H1 (cell line): ENCODE results near the gene OSBPL5. TPM values are rescaled to one million over a fixed set of nuclear protein-coding genes. Genes with fewer than 3 reads are reported as not detected.
A peak's percentile ranks its signal among the peaks of the same experiment; 100 is the strongest.

Experiments used
- CTCF ChIA-PET: fragments of 300-600 bp; sonication (Branson Sonifier 250); formaldehyde crosslinking; loops from one replicate; lab custom pipeline; 2021; ENCODE audit not compliant: partially characterized antibody; lab: Charles Lee
- POLR2A ChIA-PET: fragments of 300-600 bp; sonication (Branson Sonifier 250); formaldehyde crosslinking; loops from one replicate; lab custom pipeline; 2021; ENCODE audit warnings: inconsistent platforms; ENCODE audit not compliant: partially characterized antibody; lab: Charles Lee
- DNase-seq, 2 experiments: peaks; one replicate each; pipeline versions ENCODE4 v3.0.0 to v3.0.0-alpha.2; 2010 to 2022; ENCODE audit warnings: low spot score in 2 of 2, low read depth in 1 of 2, mixed read lengths in 1 of 2
- FAIRE-seq: peaks from 2 replicates; lab custom pipeline; 2011; peaks lifted over from hg19 to GRCh38; lab: Jason Lieb, UNC
- H2AFZ ChIP-seq: 2 replicates; pipeline ENCODE4 v1.8.1; 2012; ENCODE audit warnings: low read length, inconsistent platforms
- H2AK5ac ChIP-seq: 2 replicates; pipeline ENCODE4 v1.6.1; 2013; ENCODE audit warnings: low read depth, low read length
- H2BK120ac ChIP-seq: replicated peaks from 2 replicates; pipeline ENCODE3; 2013; ENCODE audit warnings: low read depth, low read length, inconsistent platforms
- H2BK12ac ChIP-seq: 2 replicates; pipeline ENCODE4 v1.6.1; 2013; ENCODE audit warnings: low read depth, low read length
- H2BK15ac ChIP-seq: 2 replicates; pipeline ENCODE4 v1.6.1; 2013; ENCODE audit warnings: low read length
- H2BK20ac ChIP-seq: 2 replicates; pipeline ENCODE4 v1.6.1; 2013; ENCODE audit warnings: low read length
- H2BK5ac ChIP-seq: 2 replicates; pipeline ENCODE4 v1.6.1; 2013; ENCODE audit warnings: low read depth, low read length
- H3K14ac ChIP-seq: 2 replicates; pipeline ENCODE4 v1.6.1; 2013; ENCODE audit warnings: inconsistent platforms; ENCODE audit not compliant: insufficient read length
- H3K18ac ChIP-seq: 2 replicates; pipeline ENCODE4 v1.6.1; 2013; ENCODE audit warnings: low read length; ENCODE audit errors: extremely low read depth
- H3K23ac ChIP-seq: 2 replicates; pipeline ENCODE4 v1.6.1; 2013; ENCODE audit warnings: inconsistent platforms; ENCODE audit not compliant: insufficient read length
- H3K23me2 ChIP-seq: 2 replicates; pipeline ENCODE4 v1.6.1; 2013; ENCODE audit warnings: low read depth, low read length
- H3K27ac ChIP-seq: 2 replicates; pipeline ENCODE4 v1.6.1; 2011; ENCODE audit warnings: low read depth, low read length, inconsistent platforms
- H3K27me3 ChIP-seq, 4 experiments: replicated peaks in 1 of 4; 1 replicate in 1 of 4; 2 replicates in 3 of 4; pipeline versions ENCODE4 v1.6.1 to v1.8.1; 2011 to 2013; ENCODE audit warnings: low read length in 3 of 4, mild to moderate bottlenecking in 3 of 4, inconsistent platforms in 2 of 4, mixed read lengths in 2 of 4, moderate library complexity in 1 of 4; ENCODE audit not compliant: control insufficient read depth in 3 of 4, insufficient read depth in 3 of 4; ENCODE audit errors: extremely low read depth in 1 of 4
- H3K36me3 ChIP-seq, 4 experiments: 2 replicates each; pipeline versions ENCODE4 v1.6.1 to v1.8.1; 2011 to 2013; ENCODE audit warnings: mild to moderate bottlenecking in 4 of 4, low read length in 3 of 4, moderate library complexity in 2 of 4, control low read depth in 1 of 4, inconsistent platforms in 1 of 4; ENCODE audit not compliant: insufficient read depth in 4 of 4, control insufficient read depth in 2 of 4
- H3K4ac ChIP-seq: replicated peaks from 2 replicates; pipeline ENCODE3; 2013; ENCODE audit warnings: low read length, low read depth, mixed read lengths, inconsistent platforms; ENCODE audit not compliant: insufficient read length
- H3K4me1 ChIP-seq, 4 experiments: replicated peaks in 1 of 4; 1 replicate in 1 of 4; 2 replicates in 3 of 4; pipeline versions ENCODE4 v1.6.1 to v1.8.1; 2011 to 2013; ENCODE audit warnings: low read length in 3 of 4, inconsistent platforms in 2 of 4, mixed read lengths in 1 of 4; ENCODE audit not compliant: insufficient read depth in 4 of 4, control insufficient read depth in 3 of 4
- H3K4me2 ChIP-seq, 2 experiments: 2 replicates each; pipeline versions ENCODE4 v1.6.1 to v1.8.1; 2011 to 2013; ENCODE audit warnings: low read depth in 2 of 2, low read length in 2 of 2, control low read depth in 1 of 2, inconsistent platforms in 1 of 2, mild to moderate bottlenecking in 1 of 2; ENCODE audit not compliant: insufficient read depth in 1 of 2
- H3K4me3 ChIP-seq, 4 experiments: fragments of 200-600, 300-600 bp in 1 of 4; sonication (generic), shearing (Covaris generic), sonication (Bioruptor Twin) in 1 of 4; 2 replicates each; pipeline versions ENCODE4 v1.5.1 to v1.8.1; 2011 to 2016; ENCODE audit warnings: low read length in 4 of 4, low read depth in 3 of 4, control low read depth in 2 of 4, inconsistent platforms in 2 of 4, mild to moderate bottlenecking in 2 of 4, mixed read lengths in 1 of 4, moderate library complexity in 1 of 4; ENCODE audit not compliant: insufficient read depth in 2 of 4; ENCODE audit errors: extremely low read depth in 1 of 4
- H3K56ac ChIP-seq: replicated peaks from 2 replicates; pipeline ENCODE3; 2013; ENCODE audit warnings: low read depth, mild to moderate bottlenecking, mixed read lengths, low read length, inconsistent platforms; ENCODE audit not compliant: insufficient read length
- H3K79me1 ChIP-seq: 2 replicates; pipeline ENCODE4 v1.6.1; 2013; ENCODE audit warnings: low read depth, low read length, control low read depth
- H3K79me2 ChIP-seq, 2 experiments: 2 replicates each; pipeline versions ENCODE4 v1.6.1 to v1.8.1; 2012 to 2013; ENCODE audit warnings: low read length in 2 of 2, mild to moderate bottlenecking in 2 of 2, inconsistent platforms in 1 of 2; ENCODE audit not compliant: insufficient read depth in 2 of 2, control insufficient read depth in 1 of 2
- H3K9ac ChIP-seq, 4 experiments: replicated peaks in 1 of 4; 1 replicate in 1 of 4; 2 replicates in 3 of 4; pipeline versions ENCODE4 v1.6.1 to v1.8.1; 2011 to 2013; ENCODE audit warnings: low read depth in 3 of 4, low read length in 3 of 4, control low read depth in 2 of 4, mild to moderate bottlenecking in 2 of 4, moderate library complexity in 2 of 4, inconsistent platforms in 1 of 4; ENCODE audit errors: extremely low read depth in 1 of 4
- H3K9me3 ChIP-seq, 2 experiments: 2 replicates each; pipeline versions ENCODE4 v1.6.1 to v1.8.1; 2012 to 2013; ENCODE audit warnings: mild to moderate bottlenecking in 2 of 2, moderate library complexity in 2 of 2, control low read depth in 1 of 2, inconsistent platforms in 1 of 2, low read depth in 1 of 2, low read length in 1 of 2, mixed read lengths in 1 of 2; ENCODE audit not compliant: insufficient read depth in 2 of 2
- H4K20me1 ChIP-seq, 2 experiments: replicated peaks in 1 of 2; 2 replicates each; pipeline versions ENCODE3 to v1.8.1; 2011 to 2013; ENCODE audit warnings: inconsistent platforms in 2 of 2, low read length in 2 of 2, mild to moderate bottlenecking in 1 of 2; ENCODE audit not compliant: insufficient read depth in 2 of 2, control insufficient read depth in 1 of 2
- H4K5ac ChIP-seq: 2 replicates; pipeline ENCODE4 v1.6.1; 2013; ENCODE audit warnings: low read length, low read depth, mixed read lengths, inconsistent platforms; ENCODE audit not compliant: insufficient read length
- H4K8ac ChIP-seq: 2 replicates; pipeline ENCODE4 v1.8.0; 2013; ENCODE audit warnings: mild to moderate bottlenecking, moderate library complexity, low read length, inconsistent platforms; ENCODE audit not compliant: insufficient read depth; ENCODE audit errors: extremely low read depth
- H4K91ac ChIP-seq: replicated peaks from 2 replicates; pipeline ENCODE3; 2013; ENCODE audit warnings: low read length, mixed read lengths, inconsistent platforms; ENCODE audit not compliant: insufficient read length
- BRCA1 ChIP-seq: IDR thresholded peaks from 2 replicates; pipeline ENCODE4 v1.6.1; 2012; ENCODE audit warnings: low read depth, low read length, improper control_type of control experiment
- RFX5 ChIP-seq: IDR thresholded peaks from 2 replicates; pipeline ENCODE4 v1.6.1; 2011; ENCODE audit warnings: low read depth, low read length, improper control_type of control experiment, borderline replicate concordance
- TEAD4 ChIP-seq: IDR thresholded peaks from 2 replicates; pipeline ENCODE4 v1.6.1; 2012; ENCODE audit warnings: low read depth, low read length, inconsistent platforms, mixed read lengths
- WGBS, 2 experiments: shearing (Covaris generic) in 1 of 2; methylation state at CpG; one replicate each; pipeline versions ENCODE4 v1.1.6 to v1.1.7; 2013 to 2015; ENCODE audit warnings: low lambda C conversion rate in 2 of 2, mixed read lengths in 2 of 2, inconsistent platforms in 1 of 2, low coverage in 1 of 2, missing lambda C conversion rate in 1 of 2; ENCODE audit not compliant: insufficient replicate concordance in 2 of 2, insufficient coverage in 1 of 2, insufficient read length in 1 of 2; ENCODE audit errors: extremely low coverage in 1 of 2, missing lambda C conversion rate in 1 of 2; 5-methylcytosine and 5-hydroxymethylcytosine counted together
- polyA plus RNA-seq, 7 experiments: library from polyadenylated mRNA; depleted of rRNA in 3 of 7; stranded (reverse) in 5 of 7; unstranded in 2 of 7; fragments of >200 nt in 5 of 7; fragments of 200-250 nt in 2 of 7; gene quantifications; 1 replicate in 5 of 7; 2 replicates in 1 of 7; 4 replicates in 1 of 7; pipeline versions ENCODE4 v1.2.1 to v1.2.3, GENCODE V29; 2011 to 2013; ENCODE audit warnings: missing spikeins in 2 of 7, mixed read lengths in 2 of 7
- total RNA-seq: library from RNA; stranded (reverse); fragmentation: NEBNext Ultra II Directional; extraction: Animal tissue kit (Norgen Biotek cat#: 25700); gene quantifications from 2 replicates; pipeline ENCODE4 v1.2.1, GENCODE V29; 2021
- TF ChIP-seq, protein P1 (sequence below): IDR thresholded peaks from 2 replicates; pipeline ENCODE4 v1.6.1; 2011; ENCODE audit warnings: low read depth, mild to moderate bottlenecking, low read length; ENCODE audit not compliant: insufficient read depth
- TF ChIP-seq, protein P2 (sequence below), 3 experiments: IDR thresholded peaks; 1 replicate in 2 of 3; 2 replicates in 1 of 3; pipeline versions ENCODE4 v1.5.1 to v1.6.1; 2011; ENCODE audit warnings: low read length in 3 of 3, mild to moderate bottlenecking in 3 of 3, inconsistent platforms in 2 of 3, low read depth in 1 of 3, moderate library complexity in 1 of 3; ENCODE audit not compliant: insufficient read depth in 1 of 3; ENCODE audit errors: control extremely low read depth in 1 of 3

Gene OSBPL5
- total and polyA plus RNA-seq, 2 of the 8 experiments (the other 6 are each of a cell fraction or from before 2014, with no cell fraction given), result 3.4 to 9.9 TPM

- TF ChIP-seq RFX5 (no peak), BRCA1 (no peak), TEAD4 (no peak)
- TF ChIP-seq, protein P1, sequence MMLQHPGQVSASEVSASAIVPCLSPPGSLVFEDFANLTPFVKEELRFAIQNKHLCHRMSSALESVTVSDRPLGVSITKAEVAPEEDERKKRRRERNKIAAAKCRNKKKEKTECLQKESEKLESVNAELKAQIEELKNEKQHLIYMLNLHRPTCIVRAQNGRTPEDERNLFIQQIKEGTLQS, result no peak
- TF ChIP-seq, protein P2, sequence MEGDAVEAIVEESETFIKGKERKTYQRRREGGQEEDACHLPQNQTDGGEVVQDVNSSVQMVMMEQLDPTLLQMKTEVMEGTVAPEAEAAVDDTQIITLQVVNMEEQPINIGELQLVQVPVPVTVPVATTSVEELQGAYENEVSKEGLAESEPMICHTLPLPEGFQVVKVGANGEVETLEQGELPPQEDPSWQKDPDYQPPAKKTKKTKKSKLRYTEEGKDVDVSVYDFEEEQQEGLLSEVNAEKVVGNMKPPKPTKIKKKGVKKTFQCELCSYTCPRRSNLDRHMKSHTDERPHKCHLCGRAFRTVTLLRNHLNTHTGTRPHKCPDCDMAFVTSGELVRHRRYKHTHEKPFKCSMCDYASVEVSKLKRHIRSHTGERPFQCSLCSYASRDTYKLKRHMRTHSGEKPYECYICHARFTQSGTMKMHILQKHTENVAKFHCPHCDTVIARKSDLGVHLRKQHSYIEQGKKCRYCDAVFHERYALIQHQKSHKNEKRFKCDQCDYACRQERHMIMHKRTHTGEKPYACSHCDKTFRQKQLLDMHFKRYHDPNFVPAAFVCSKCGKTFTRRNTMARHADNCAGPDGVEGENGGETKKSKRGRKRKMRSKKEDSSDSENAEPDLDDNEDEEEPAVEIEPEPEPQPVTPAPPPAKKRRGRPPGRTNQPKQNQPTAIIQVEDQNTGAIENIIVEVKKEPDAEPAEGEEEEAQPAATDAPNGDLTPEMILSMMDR (IDR thresholded peaks at IDR 0.05; ENCODE audit: control extremely low read depth in 1 of 3, insufficient read depth in 1 of 3, low read depth in 1 of 3, low read length in 3 of 3), result no peak
- H3K79me1 ChIP-seq, result peaks cover 4% of the 10 kb centered on the region; the same call in 1 of the 2 replicates
- 85% methylated on average over 24 of the region's 24 CpGs; no CpG with 5 or more reads in 1 of the 2 experiments for WGBS, 2 experiments
- H3K14ac ChIP-seq, result no peak overlapping the region
- H3K23me2 ChIP-seq, result no peaks in the 10 kb centered on the region
- no peak overlapping the region for H3K18ac ChIP-seq
- H2BK12ac ChIP-seq, result peak overlapping the region; percentile 84; the same call in 1 of the 2 replicates
- no peak overlapping the region for H2AFZ ChIP-seq
- H3K9me3 ChIP-seq, result no peaks in the 10 kb centered on the region
- H3K4me3 ChIP-seq, result no peak overlapping the region
- H3K27ac ChIP-seq, result no peak overlapping the region
- H4K8ac ChIP-seq, result 0 out of 2 replicates have a peak overlapping the region, but pooled peaks have one; percentile 4
- no peak overlapping the region for H3K9ac ChIP-seq
- no peak overlapping the region for H3K4me2 ChIP-seq
- H3K27me3 ChIP-seq, result no peaks in the 10 kb centered on the region
- H4K20me1 ChIP-seq, result peaks cover 0 to 2% of the 10 kb centered on the region in 2 experiments
- FAIRE-seq (no peak), DNase-seq (no peak)
- H2AK5ac ChIP-seq, result peak overlapping the region; percentile 91
- H4K91ac ChIP-seq, result peak overlapping the region; percentile 89
- H2BK20ac ChIP-seq, result 0 out of 2 replicates have a peak overlapping the region, but pooled peaks have one; percentile 23
- no peak overlapping the region for H4K5ac ChIP-seq
- H2BK120ac ChIP-seq, result no peak overlapping the region
- no peaks in the 10 kb centered on the region for H3K36me3 ChIP-seq
- ChIA-PET CTCF (interaction anchor here (1.0 to 5.4 kb wide), 11 partner anchors 10 to 75 kb away, joined by 3 to 23 read pairs (median 4); no protein-coding TSS in a partner anchor), POLR2A (interaction anchor here (0.8 kb wide), 1 partner anchor 9 kb away, joined by 3 read pairs; no protein-coding TSS in a partner anchor)
- no peaks in the 10 kb centered on the region for H3K79me2 ChIP-seq
- H3K4me1 ChIP-seq, result peaks cover 0 to 10% (median 6%) of the 10 kb centered on the region in 4 experiments; a peak in 6 of 7 replicates
- H2BK5ac ChIP-seq, result peak overlapping the region; percentile 57
- peak overlapping the region; percentile 84; the same call in 1 of the 2 replicates for H2BK15ac ChIP-seq
- no peak overlapping the region for H3K23ac ChIP-seq
- peak overlapping the region; percentile 98 for H3K4ac ChIP-seq
- H3K56ac ChIP-seq, result no peak overlapping the region
Observed at GRCh38 chr11:3148990-3149851, 15.9 kb downstream of the OSBPL5 start.
